Measurements from ENCODE around the gene FBXO30.

The FBXO30 gene

DNA sequence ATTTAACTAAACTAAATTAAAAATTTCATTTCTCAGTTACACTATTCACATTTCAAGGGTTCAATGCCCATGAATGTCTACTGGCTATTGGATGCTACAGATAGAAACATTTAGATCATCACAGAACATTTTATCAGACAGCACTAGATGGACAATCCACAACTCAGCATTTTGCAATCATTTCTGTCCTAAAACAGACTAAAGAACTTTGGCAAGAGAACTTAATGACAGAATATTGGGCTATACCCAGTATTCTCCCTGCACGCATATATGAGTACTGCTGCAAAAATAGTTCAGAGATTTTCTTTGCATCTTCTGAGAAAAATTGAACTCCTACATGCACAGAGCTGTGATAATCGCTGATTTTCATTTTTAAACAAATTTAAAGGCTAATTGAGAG is 36.1 kb upstream of the FBXO30 start:
- Histone ChIP-seq H3K9me3 (replicated peaks in 1 of 2; ENCODE audit: control insufficient read depth in 2 of 2, insufficient read depth in 1 of 2, low read depth in 1 of 2, low read length in 2 of 2) (no peaks in the 10 kb centered on the region), H2BK5ac (ENCODE audit: low read length) (no peak overlapping the region), H2BK12ac (ENCODE audit: low read length) (no peak overlapping the region), H3K9ac (ENCODE audit: low read depth, low read length, poor library complexity) (no peak overlapping the region), H3K79me1 (ENCODE audit: low read depth, low read length) (no peaks in the 10 kb centered on the region), H3K4me2 (ENCODE audit: insufficient read depth, low read length, poor library complexity, severe bottlenecking) (no peak overlapping the region), H3K23ac (ENCODE audit: low read depth, low read length, poor library complexity) (no peak overlapping the region), H2BK120ac (ENCODE audit: low read depth, low read length) (no peak overlapping the region), H3K4me3 (ENCODE audit: low read length in 2 of 2) (no peak overlapping the region), H3K36me3 (replicated peaks in 1 of 2; ENCODE audit: control insufficient read depth in 2 of 2, insufficient read depth in 2 of 2, low read length in 2 of 2) (no peaks in the 10 kb centered on the region), H3K14ac (ENCODE audit: low read length) (no peak overlapping the region), H4K91ac (ENCODE audit: low read depth, low read length, poor library complexity) (no peak overlapping the region), H3K18ac (ENCODE audit: low read length) (no peak overlapping the region), H4K8ac (ENCODE audit: low read depth, low read length) (no peak overlapping the region), H2AFZ (ENCODE audit: low read length) (no peak overlapping the region), H2BK15ac (ENCODE audit: low read length) (no peak overlapping the region), H3K4me1 (ENCODE audit: control insufficient read depth in 2 of 2, insufficient read depth in 1 of 2, low read depth in 1 of 2, low read length in 2 of 2) (no peaks in the 10 kb centered on the region), H2AK5ac (ENCODE audit: low read depth, low read length) (no peak overlapping the region), H3K27me3 (ENCODE audit: control insufficient read depth in 3 of 3, insufficient read depth in 3 of 3, low read depth in 1 of 3, low read length in 3 of 3) (no peaks in the 10 kb centered on the region), H3K4ac (ENCODE audit: low read length) (no peak overlapping the region), H3K27ac (replicated peaks; ENCODE audit: low read length) (no peak overlapping the region)
- WGBS, 2 donors (ENCODE audit: extremely low coverage in 2 of 2, insufficient read length in 2 of 2, insufficient replicate concordance in 1 of 2): no CpG with 5 or more reads among the region's 2 CpGs
- DNase-seq (ENCODE audit: low spot score): no peak

GRCh38 chr6:145848541-145848940 is 33.9 kb upstream of the FBXO30 start:
- no peaks in the 10 kb centered on the region for H3K79me1 ChIP-seq (ENCODE audit: low read depth, low read length)
- H3K4me3 ChIP-seq (ENCODE audit: low read length in 2 of 2): no peak overlapping the region
- no peak overlapping the region for H2BK12ac ChIP-seq (ENCODE audit: low read length)
- no peak overlapping the region for H2AK5ac ChIP-seq (ENCODE audit: low read depth, low read length)
- H4K8ac ChIP-seq (ENCODE audit: low read depth, low read length): no peak overlapping the region
- no peak overlapping the region for H2BK15ac ChIP-seq (ENCODE audit: low read length)
- H2BK120ac ChIP-seq (ENCODE audit: low read depth, low read length): no peak overlapping the region
- H2AFZ ChIP-seq (ENCODE audit: low read length): no peak overlapping the region
- no peak overlapping the region for H3K23ac ChIP-seq (ENCODE audit: low read depth, low read length, poor library complexity)
- no peaks in the 10 kb centered on the region for H3K36me3 ChIP-seq (replicated peaks in 1 of 2; ENCODE audit: control insufficient read depth in 2 of 2, insufficient read depth in 2 of 2, low read length in 2 of 2)
- no peak overlapping the region for H4K91ac ChIP-seq (ENCODE audit: low read depth, low read length, poor library complexity)
- no CpG with 5 or more reads among the region's 2 CpGs for WGBS, 2 donors (ENCODE audit: extremely low coverage in 2 of 2, insufficient read length in 2 of 2, insufficient replicate concordance in 1 of 2)
- H3K27me3 ChIP-seq (ENCODE audit: control insufficient read depth in 3 of 3, insufficient read depth in 3 of 3, low read depth in 1 of 3, low read length in 3 of 3): no peaks in the 10 kb centered on the region
- DNase-seq (ENCODE audit: low spot score): no peak
- H2BK5ac ChIP-seq (ENCODE audit: low read length): no peak overlapping the region
- H3K4me1 ChIP-seq (ENCODE audit: control insufficient read depth in 2 of 2, insufficient read depth in 1 of 2, low read depth in 1 of 2, low read length in 2 of 2): no peaks in the 10 kb centered on the region
- H3K14ac ChIP-seq (ENCODE audit: low read length): no peak overlapping the region
- no peak overlapping the region for H3K27ac ChIP-seq (replicated peaks; ENCODE audit: low read length)
- H3K18ac ChIP-seq (ENCODE audit: low read length): no peak overlapping the region
- no peaks in the 10 kb centered on the region for H3K9me3 ChIP-seq (replicated peaks in 1 of 2; ENCODE audit: control insufficient read depth in 2 of 2, insufficient read depth in 1 of 2, low read depth in 1 of 2, low read length in 2 of 2)
- no peak overlapping the region for H3K4ac ChIP-seq (ENCODE audit: low read length)
- no peak overlapping the region for H3K9ac ChIP-seq (ENCODE audit: low read depth, low read length, poor library complexity)
- H3K4me2 ChIP-seq (ENCODE audit: insufficient read depth, low read length, poor library complexity, severe bottlenecking): no peak overlapping the region

- Histone ChIP-seq H3K79me1 (ENCODE audit: low read depth, low read length) (no peaks in the 10 kb centered on the region), H2BK5ac (ENCODE audit: low read length) (no peak overlapping the region), H3K27me3 (ENCODE audit: control insufficient read depth in 3 of 3, insufficient read depth in 3 of 3, low read depth in 1 of 3, low read length in 3 of 3) (no peaks in the 10 kb centered on the region), H2AK5ac (ENCODE audit: low read depth, low read length) (no peak overlapping the region), H3K36me3 (replicated peaks in 1 of 2; ENCODE audit: control insufficient read depth in 2 of 2, insufficient read depth in 2 of 2, low read length in 2 of 2) (no peaks in the 10 kb centered on the region), H3K18ac (ENCODE audit: low read length) (no peak overlapping the region), H2AFZ (ENCODE audit: low read length) (no peak overlapping the region), H3K27ac (replicated peaks; ENCODE audit: low read length) (no peak overlapping the region), H3K23ac (ENCODE audit: low read depth, low read length, poor library complexity) (no peak overlapping the region), H3K4me1 (ENCODE audit: control insufficient read depth in 2 of 2, insufficient read depth in 1 of 2, low read depth in 1 of 2, low read length in 2 of 2) (peaks cover 0 to 2% of the 10 kb centered on the region in 2 donors), H4K91ac (ENCODE audit: low read depth, low read length, poor library complexity) (no peak overlapping the region), H3K4me3 (ENCODE audit: low read length in 2 of 2) (no peak overlapping the region), H2BK15ac (ENCODE audit: low read length) (no peak overlapping the region), H2BK120ac (ENCODE audit: low read depth, low read length) (no peak overlapping the region), H3K4ac (ENCODE audit: low read length) (no peak overlapping the region), H2BK12ac (ENCODE audit: low read length) (no peak overlapping the region), H3K4me2 (ENCODE audit: insufficient read depth, low read length, poor library complexity, severe bottlenecking) (no peak overlapping the region), H3K9ac (ENCODE audit: low read depth, low read length, poor library complexity) (no peak overlapping the region), H3K9me3 (replicated peaks in 1 of 2; ENCODE audit: control insufficient read depth in 2 of 2, insufficient read depth in 1 of 2, low read depth in 1 of 2, low read length in 2 of 2) (no peaks in the 10 kb centered on the region), H3K14ac (ENCODE audit: low read length) (no peak overlapping the region), H4K8ac (ENCODE audit: low read depth, low read length) (no peak overlapping the region)
- no CpG with 5 or more reads among the region's 3 CpGs for WGBS, 2 donors (ENCODE audit: extremely low coverage in 2 of 2, insufficient read length in 2 of 2, insufficient replicate concordance in 1 of 2)
- no peak for DNase-seq (ENCODE audit: low spot score)
These were observed 31.0 kb upstream of the FBXO30 start for GRCh38 chr6:145845557-145845956.

DNA sequence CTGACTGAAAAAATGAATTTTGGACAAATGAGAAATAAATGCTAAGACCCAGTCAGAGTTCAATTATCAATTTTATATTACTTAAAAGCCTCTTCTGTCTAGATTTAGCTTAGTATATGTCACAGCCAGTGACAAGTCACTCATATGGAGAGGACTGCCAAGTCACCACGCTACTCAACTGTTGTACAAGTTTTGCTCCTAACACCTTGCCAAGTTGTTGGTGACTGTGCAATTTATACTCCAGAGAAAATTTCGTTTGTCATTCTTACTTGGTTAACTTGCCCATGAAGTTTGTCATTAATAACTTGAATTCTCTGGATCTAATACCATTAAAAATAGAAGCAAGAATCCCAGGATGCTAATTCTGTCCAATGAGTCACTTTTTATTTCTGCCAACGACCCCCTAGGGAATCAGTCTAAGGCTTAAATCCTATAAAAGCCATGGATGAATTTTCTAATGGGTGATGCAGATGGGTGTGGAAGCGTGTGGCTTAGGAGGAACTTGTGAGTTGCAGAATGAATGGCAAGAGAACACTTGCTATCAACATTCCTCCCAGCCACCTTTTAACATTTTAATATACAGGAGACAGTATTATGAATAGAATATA is 30.4 kb upstream of the FBXO30 start:
- Histone ChIP-seq H2BK12ac (ENCODE audit: low read length) (no peak overlapping the region), H2BK120ac (ENCODE audit: low read depth, low read length) (no peak overlapping the region), H2AFZ (ENCODE audit: low read length) (no peak overlapping the region), H3K4ac (ENCODE audit: low read length) (no peak overlapping the region), H3K9ac (ENCODE audit: low read depth, low read length, poor library complexity) (no peak overlapping the region), H3K4me1 (ENCODE audit: control insufficient read depth in 2 of 2, insufficient read depth in 1 of 2, low read depth in 1 of 2, low read length in 2 of 2) (peaks cover 0 to 2% of the 10 kb centered on the region in 2 donors), H2AK5ac (ENCODE audit: low read depth, low read length) (no peak overlapping the region), H3K27ac (replicated peaks; ENCODE audit: low read length) (no peak overlapping the region), H2BK15ac (ENCODE audit: low read length) (no peak overlapping the region), H3K18ac (ENCODE audit: low read length) (no peak overlapping the region), H3K14ac (ENCODE audit: low read length) (no peak overlapping the region), H3K23ac (ENCODE audit: low read depth, low read length, poor library complexity) (no peak overlapping the region), H3K4me2 (ENCODE audit: insufficient read depth, low read length, poor library complexity, severe bottlenecking) (no peak overlapping the region), H4K91ac (ENCODE audit: low read depth, low read length, poor library complexity) (no peak overlapping the region), H3K79me1 (ENCODE audit: low read depth, low read length) (no peaks in the 10 kb centered on the region), H3K36me3 (replicated peaks in 1 of 2; ENCODE audit: control insufficient read depth in 2 of 2, insufficient read depth in 2 of 2, low read length in 2 of 2) (no peaks in the 10 kb centered on the region), H3K27me3 (ENCODE audit: control insufficient read depth in 3 of 3, insufficient read depth in 3 of 3, low read depth in 1 of 3, low read length in 3 of 3) (no peaks in the 10 kb centered on the region), H3K4me3 (ENCODE audit: low read length in 2 of 2) (no peak overlapping the region), H2BK5ac (ENCODE audit: low read length) (no peak overlapping the region), H4K8ac (ENCODE audit: low read depth, low read length) (no peak overlapping the region), H3K9me3 (replicated peaks in 1 of 2; ENCODE audit: control insufficient read depth in 2 of 2, insufficient read depth in 1 of 2, low read depth in 1 of 2, low read length in 2 of 2) (no peaks in the 10 kb centered on the region)
- DNase-seq (ENCODE audit: low spot score): no peak
- no CpG with 5 or more reads among the region's 4 CpGs for WGBS, 2 donors (ENCODE audit: extremely low coverage in 2 of 2, insufficient read length in 2 of 2, insufficient replicate concordance in 1 of 2)

Data from neuronal stem cell (in vitro differentiated cells).